Urothelium cell line (cell line): ENCODE data around the gene ZFP37.
"Not testable (repeated sequence)": the region's sequence is repeated elsewhere in the genome, so short reads cannot be mapped to it uniquely, and the experiment has no call there.

Experiments used
- DNase-seq: peaks from one replicate; pipeline ENCODE4 v3.0.0; 2011; ENCODE audit warnings: low spot score, mixed read lengths
- FAIRE-seq: peaks from 2 replicates; lab custom pipeline; 2011; peaks lifted over from hg19 to GRCh38; lab: Jason Lieb, UNC

Gene ZFP37

GRCh38 chr9:113056191-113057106 is at the start of gene ZFP37:
ZFP37 (minus strand) TSS chr9:113056724; CDS start chr9:113056688, 36 bp downstream.
- DNase-seq (peak; percentile 91), FAIRE-seq (peak; percentile 55)

GRCh38 chr9:113105345-113105744 is 48.8 kb upstream of the ZFP37 start:
- not testable (repeated sequence) for DNase-seq, FAIRE-seq

- DNase-seq (no peak), FAIRE-seq (no peak)
Observed at GRCh38 chr9:113095561-113095960, 39.0 kb upstream of the ZFP37 start.

- not testable (repeated sequence) for DNase-seq, FAIRE-seq
Observed at GRCh38 chr9:113089924-113090323, 33.4 kb upstream of the ZFP37 start.

- FAIRE-seq, DNase-seq: not testable (repeated sequence)
Observed at GRCh38 chr9:113089143-113089505, 32.6 kb upstream of the ZFP37 start.

- FAIRE-seq, DNase-seq: not testable (repeated sequence)
Observed at GRCh38 chr9:113088456-113089142, 32.1 kb upstream of the ZFP37 start.

GRCh38 chr9:113062932-113063310 is 6.4 kb upstream of the ZFP37 start:
- not testable (repeated sequence) for DNase-seq, FAIRE-seq

GRCh38 chr9:113062256-113062931 is 5.9 kb upstream of the ZFP37 start:
- FAIRE-seq, DNase-seq: not testable (repeated sequence)

GRCh38 chr9:113061072-113061850 is 4.7 kb upstream of the ZFP37 start:
- not testable (repeated sequence) for FAIRE-seq, DNase-seq

- not testable (repeated sequence) for FAIRE-seq
- DNase-seq: peak; percentile 12
Observed at GRCh38 chr9:113059581-113060284, 3.2 kb upstream of the ZFP37 start.

GRCh38 chr9:113057193-113057592 is 669 bp upstream of the ZFP37 start:
- FAIRE-seq (no peak), DNase-seq (no peak)

GRCh38 chr9:113042884-113043657 is 13.5 kb downstream of the ZFP37 start:
- FAIRE-seq (no peak), DNase-seq (no peak)

- DNase-seq (no peak), FAIRE-seq (no peak)
Observed at GRCh38 chr9:113026200-113026599, 30.3 kb downstream of the ZFP37 start.

GRCh38 chr9:113018247-113018646 is 38.3 kb downstream of the ZFP37 start:
- no peak for FAIRE-seq
- no peak for DNase-seq

- peak; percentile 16 for DNase-seq
- no peak for FAIRE-seq
Observed at GRCh38 chr9:113012492-113012891, 44.0 kb downstream of the ZFP37 start.

GRCh38 chr9:113011911-113012381 is 44.6 kb downstream of the ZFP37 start, which contains the start of gene ZNF883:
ZNF883 (minus strand) TSS chr9:113012192.
- no peak for FAIRE-seq
- DNase-seq: peak; percentile 78

GRCh38 chr9:113005777-113006176 is 50.7 kb downstream of the ZFP37 start:
- DNase-seq: no peak
- no peak for FAIRE-seq

- no peak for FAIRE-seq
Observed at GRCh38 chr9:112997236-112997941, 59.1 kb downstream of the ZFP37 start.

More at GRCh38 chr9:112997236-112997941, 59.1 kb downstream of the ZFP37 start:
- no peak for DNase-seq
